Type B pancreatic cell (in vitro differentiated cells): Measurements from ENCODE around the gene ACSS3. TPM values are rescaled to one million over a fixed set of nuclear protein-coding genes. Genes with fewer than 3 reads are reported as not detected.

ENCODE experiments used
- DNase-seq: peaks from one replicate; pipeline ENCODE4 v3.0.0; 2021; ENCODE audit warnings: mixed read lengths; ENCODE audit not compliant: unreplicated experiment; ENCODE audit errors: extremely low spot score
- H3K27ac Mint-ChIP-seq: 2 replicates; pipeline ENCODE4 v1.8.0; 2021; ENCODE audit warnings: mild to moderate bottlenecking, mixed read lengths
- H3K27me3 Mint-ChIP-seq: 2 replicates; pipeline ENCODE4 v1.8.0; 2021; ENCODE audit warnings: mixed read lengths
- H3K36me3 Mint-ChIP-seq: 2 replicates; pipeline ENCODE4 v1.8.0; 2021; ENCODE audit warnings: mixed read lengths
- H3K4me1 Mint-ChIP-seq: one replicate; pipeline ENCODE4 v1.8.0; 2021; ENCODE audit warnings: mixed read lengths; ENCODE audit not compliant: unreplicated experiment
- H3K4me3 Mint-ChIP-seq: 2 replicates; pipeline ENCODE4 v1.8.0; 2021; ENCODE audit warnings: mild to moderate bottlenecking, mixed read lengths
- H3K9me3 Mint-ChIP-seq: 2 replicates; pipeline ENCODE4 v1.8.0; 2021; ENCODE audit warnings: mixed read lengths
- CTCF ChIP-seq: fragments of 200-600 bp; sonication (generic); conservative IDR thresholded peaks from 2 replicates; pipeline ENCODE4 v1.5.0; 2021; ENCODE audit warnings: antibody characterized with exemption, mild to moderate bottlenecking
- microRNA-seq: library from miRNA; unstranded; fragments of <30 nt; microRNA quantifications from one replicate; pipeline ENCODE4, GENCODE V29; 2020
- total RNA-seq: library from RNA; stranded (reverse); gene quantifications from 2 replicates; pipeline ENCODE4 v1.2.1, GENCODE V29; 2021; ENCODE audit warnings: low replicate concordance

ACSS3 gene
- total RNA-seq, 1 donor from 2014 or later, result 28.0 TPM

GRCh38 chr12:81295251-81295650, 217.4 kb downstream of the ACSS3 start:
- H3K4me1 Mint-ChIP-seq, result no peaks in the 10 kb centered on the region
- TF ChIP-seq CTCF, result no peak
- H3K27ac Mint-ChIP-seq, result no peak overlapping the region
- peaks cover 6% of the 10 kb centered on the region for H3K9me3 Mint-ChIP-seq
- no peaks in the 10 kb centered on the region for H3K27me3 Mint-ChIP-seq
- H3K4me3 Mint-ChIP-seq, result no peak overlapping the region
- H3K36me3 Mint-ChIP-seq, result no peaks in the 10 kb centered on the region
- no peak for DNase-seq

GRCh38 chr12:81296556-81297305, 218.9 kb downstream of the ACSS3 start:
- H3K4me3 Mint-ChIP-seq, result no peak overlapping the region
- TF ChIP-seq CTCF, result no peak
- no peak overlapping the region for H3K27ac Mint-ChIP-seq
- no peak for DNase-seq
- H3K27me3 Mint-ChIP-seq, result no peaks in the 10 kb centered on the region
- no peaks in the 10 kb centered on the region for H3K4me1 Mint-ChIP-seq
- no peaks in the 10 kb centered on the region for H3K36me3 Mint-ChIP-seq
- H3K9me3 Mint-ChIP-seq, result peaks cover 6% of the 10 kb centered on the region

DNA sequence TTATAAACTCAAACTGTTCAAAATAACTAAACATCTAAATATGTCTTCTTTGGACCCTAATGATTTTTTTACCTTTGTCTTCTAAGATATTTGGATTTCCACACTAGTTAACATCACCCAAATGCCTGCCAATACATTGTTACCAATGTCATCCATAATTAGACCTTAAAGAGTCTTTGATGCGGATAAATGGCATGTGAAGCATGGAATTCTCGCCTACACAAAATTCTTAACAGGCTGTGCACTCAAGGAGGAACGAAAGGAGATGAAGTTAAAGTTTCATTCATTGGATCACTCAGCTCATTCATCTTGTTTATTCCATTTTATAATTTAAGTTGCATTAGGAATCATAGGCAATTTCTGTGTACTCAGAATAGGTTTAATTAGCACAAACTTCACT, 219.7 kb downstream of the ACSS3 start:
- Mint-ChIP-seq H3K4me1 (no peaks in the 10 kb centered on the region), H3K36me3 (no peaks in the 10 kb centered on the region), H3K27ac (no peak overlapping the region), H3K4me3 (no peak overlapping the region), H3K27me3 (no peaks in the 10 kb centered on the region), H3K9me3 (peaks cover 6% of the 10 kb centered on the region)
- TF ChIP-seq CTCF, result no peak
- DNase-seq, result no peak

GRCh38 chr12:81300454-81300853, 222.6 kb downstream of the ACSS3 start:
- no peaks in the 10 kb centered on the region for H3K4me1 Mint-ChIP-seq
- no peak overlapping the region for H3K27ac Mint-ChIP-seq
- H3K9me3 Mint-ChIP-seq, result no peaks in the 10 kb centered on the region
- H3K27me3 Mint-ChIP-seq, result no peaks in the 10 kb centered on the region
- TF ChIP-seq CTCF, result no peak
- no peak for DNase-seq
- no peaks in the 10 kb centered on the region for H3K36me3 Mint-ChIP-seq
- no peak overlapping the region for H3K4me3 Mint-ChIP-seq

DNA sequence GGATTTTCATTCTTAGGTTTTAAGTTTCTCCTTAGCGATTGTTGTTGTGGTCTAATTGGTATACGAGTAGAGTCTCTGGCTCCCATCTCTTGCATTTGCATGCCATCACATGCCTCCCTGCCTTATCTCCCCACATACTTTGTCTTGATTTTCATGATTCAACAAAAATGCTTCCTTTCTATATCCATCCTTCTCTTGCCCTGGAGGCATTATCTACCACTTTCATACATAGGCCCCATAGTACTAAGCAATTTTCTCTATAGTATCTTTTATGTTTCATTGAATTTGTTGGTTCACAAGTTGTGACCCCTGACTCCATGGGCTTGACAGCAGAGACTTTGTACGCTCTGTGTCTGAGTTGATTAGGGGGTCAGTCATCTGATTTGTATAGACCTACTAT, 226.1 kb downstream of the ACSS3 start:
- no peaks in the 10 kb centered on the region for H3K27me3 Mint-ChIP-seq
- no peaks in the 10 kb centered on the region for H3K9me3 Mint-ChIP-seq
- TF ChIP-seq CTCF, result no peak
- H3K4me3 Mint-ChIP-seq, result no peak overlapping the region
- H3K36me3 Mint-ChIP-seq, result no peaks in the 10 kb centered on the region
- DNase-seq, result no peak
- H3K27ac Mint-ChIP-seq, result no peak overlapping the region
- H3K4me1 Mint-ChIP-seq, result no peaks in the 10 kb centered on the region

Small RNAs within 50 kb of the gene (microRNA-seq; reads per million reads assigned to microRNA genes)
- gene MIR4699, result not detected

Other genes starting within 250 kb of the ACSS3 start
- 22.1 and 32.7 TPM in 2 replicates for gene LIN7A, start 140.1 kb upstream of the ACSS3 start, total RNA-seq